Left renal cortex interstitium (tissue), 4 donors: ENCODE measurements around the gene GRM8. TPM values are rescaled to one million over a fixed set of nuclear protein-coding genes. Genes with fewer than 3 reads are reported as not detected.

ENCODE experiments used
- DNase-seq, 4 donors: peaks; one replicate each; pipeline ENCODE4 v3.0.0-alpha.2; 2013; ENCODE audit warnings: low read depth in 4 of 4, low spot score in 2 of 4, missing footprints in 1 of 4
- polyA plus RNA-seq, 4 donors: library from polyadenylated mRNA; unstranded; fragments of 120-200 nt; gene quantifications; one replicate each; pipeline ENCODE4 v1.2.1, GENCODE V29; 2013; ENCODE audit not compliant: insufficient read length in 4 of 4

Gene GRM8
- polyA plus RNA-seq, 4 donors, result 7.4 to 8.4 (median 7.7) TPM

DNA sequence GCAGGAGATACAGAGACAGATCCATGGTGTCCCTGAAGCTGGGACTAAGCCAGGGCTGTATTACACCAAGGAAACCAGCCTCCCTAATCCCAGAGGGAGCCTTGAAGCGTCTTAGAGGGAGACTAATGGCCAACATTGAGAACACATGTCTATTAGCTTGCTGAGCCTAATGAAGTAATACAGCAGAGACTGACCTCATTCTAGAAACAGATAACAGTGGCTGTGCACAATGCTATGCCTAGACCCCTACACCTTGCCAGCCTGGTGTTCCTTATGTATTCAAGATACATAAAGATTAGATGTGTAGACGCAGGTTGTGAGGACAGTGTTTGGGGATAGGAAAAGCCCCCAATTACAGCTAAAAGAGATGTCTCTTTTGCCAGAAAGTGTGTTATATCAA is 19.1 kb downstream of the GRM8 start:
- no peak for DNase-seq

DNA sequence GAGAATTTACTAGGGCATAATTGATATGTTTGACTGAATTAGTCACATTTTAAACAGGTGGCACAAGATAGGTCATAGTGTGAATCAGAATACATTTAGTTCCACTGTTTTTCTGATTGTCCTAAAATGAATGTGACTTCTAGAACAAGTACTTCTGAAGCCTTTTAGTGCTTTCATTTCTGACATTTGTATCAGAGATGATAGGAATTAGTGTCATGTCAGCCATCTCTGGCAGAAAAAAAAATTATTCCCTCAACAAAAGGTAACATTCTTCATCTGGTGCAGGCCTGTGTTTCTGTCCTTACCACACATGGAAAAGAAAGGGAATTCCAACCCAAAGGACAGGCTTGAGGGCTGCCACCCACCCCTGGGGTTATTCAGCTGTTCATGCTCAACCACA is 21.3 kb downstream of the GRM8 start:
- no peak for DNase-seq

DNA sequence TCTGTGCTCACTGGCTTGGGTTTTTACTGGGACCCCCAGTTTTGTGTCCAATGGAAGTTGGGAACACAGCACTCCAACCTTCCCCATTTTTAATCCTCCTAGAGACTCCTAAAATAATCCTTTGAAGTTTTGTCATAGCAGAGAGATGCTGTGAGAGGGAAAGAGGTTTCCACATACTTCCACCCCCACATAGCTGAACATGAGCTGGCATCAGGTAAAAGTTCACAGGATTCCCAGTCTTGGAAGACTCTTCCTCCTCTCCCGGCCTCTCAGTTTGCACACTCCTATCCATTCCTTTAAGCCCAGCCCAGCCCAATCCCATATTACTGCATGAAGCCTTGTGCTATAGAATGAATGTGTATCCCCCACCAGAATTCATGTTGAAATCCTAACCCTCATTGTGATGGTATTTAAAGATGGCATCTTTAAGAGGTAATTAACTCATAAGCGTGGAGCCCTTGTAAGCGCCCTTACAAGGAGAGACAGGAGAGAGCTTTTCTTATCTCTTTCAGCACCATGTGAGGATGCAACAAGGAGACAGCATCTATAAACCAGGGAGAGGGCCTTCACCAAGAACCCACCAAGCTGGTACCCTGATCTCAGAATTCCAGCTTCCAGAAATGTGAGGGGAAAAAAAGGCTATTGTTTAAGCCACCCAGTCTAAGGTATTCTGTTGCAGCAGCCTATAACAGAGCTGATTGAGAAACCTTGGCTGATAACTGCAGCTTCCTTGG is 22.4 kb downstream of the GRM8 start:
- DNase-seq, result no peak

DNA sequence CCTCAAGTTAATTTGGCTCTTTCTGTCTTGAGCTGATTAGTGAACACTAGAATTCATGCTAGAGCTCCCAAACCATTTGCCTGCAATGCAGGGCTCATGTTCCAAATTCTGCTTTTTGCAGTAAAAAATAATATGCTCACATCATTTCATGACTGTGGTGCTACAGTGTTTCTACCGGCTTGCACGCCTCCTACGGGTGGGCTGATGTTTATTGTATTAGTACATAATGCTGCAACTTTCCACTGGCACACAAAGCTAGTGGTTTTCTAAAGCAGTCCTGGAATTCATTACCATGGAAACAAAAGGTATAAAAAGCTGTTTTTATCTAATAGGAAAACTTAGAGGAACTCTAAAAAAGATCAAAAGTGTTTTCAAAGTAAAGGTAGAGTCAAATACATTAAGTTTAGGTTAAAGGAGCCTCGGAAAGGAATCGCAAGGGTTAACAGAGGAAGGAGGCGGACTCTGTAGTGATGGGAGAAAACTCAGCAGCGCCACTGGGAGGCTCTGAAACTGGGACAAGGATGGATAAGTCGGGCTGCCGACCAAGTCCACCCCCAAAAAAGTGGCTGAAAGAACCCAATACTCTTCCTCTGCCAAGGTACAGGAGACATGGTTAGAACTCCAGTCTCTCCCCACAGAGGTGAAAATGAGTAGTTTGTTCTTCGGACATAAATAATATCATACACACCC is 25.9 kb downstream of the GRM8 start:
- DNase-seq, result no peak

DNA sequence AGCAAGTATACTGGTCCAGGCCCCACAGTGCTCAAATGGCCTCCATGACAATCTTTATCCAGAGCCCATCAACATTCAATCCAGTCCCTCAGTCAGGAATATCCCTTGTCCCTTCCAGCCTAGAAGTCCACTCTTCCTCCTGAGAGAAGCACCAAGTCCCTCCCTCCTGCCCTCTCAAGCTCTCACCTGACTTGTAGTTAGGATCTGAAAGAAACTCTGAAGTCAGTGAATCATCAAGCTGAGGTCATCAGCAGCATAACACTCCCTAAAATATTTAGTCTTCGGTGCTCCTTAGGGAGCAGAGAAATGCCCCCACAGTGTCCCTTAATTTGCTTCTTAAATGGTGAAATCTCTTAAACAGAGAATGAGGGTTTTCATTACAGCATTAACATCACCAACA is 31.0 kb downstream of the GRM8 start:
- DNase-seq, result no peak

DNA sequence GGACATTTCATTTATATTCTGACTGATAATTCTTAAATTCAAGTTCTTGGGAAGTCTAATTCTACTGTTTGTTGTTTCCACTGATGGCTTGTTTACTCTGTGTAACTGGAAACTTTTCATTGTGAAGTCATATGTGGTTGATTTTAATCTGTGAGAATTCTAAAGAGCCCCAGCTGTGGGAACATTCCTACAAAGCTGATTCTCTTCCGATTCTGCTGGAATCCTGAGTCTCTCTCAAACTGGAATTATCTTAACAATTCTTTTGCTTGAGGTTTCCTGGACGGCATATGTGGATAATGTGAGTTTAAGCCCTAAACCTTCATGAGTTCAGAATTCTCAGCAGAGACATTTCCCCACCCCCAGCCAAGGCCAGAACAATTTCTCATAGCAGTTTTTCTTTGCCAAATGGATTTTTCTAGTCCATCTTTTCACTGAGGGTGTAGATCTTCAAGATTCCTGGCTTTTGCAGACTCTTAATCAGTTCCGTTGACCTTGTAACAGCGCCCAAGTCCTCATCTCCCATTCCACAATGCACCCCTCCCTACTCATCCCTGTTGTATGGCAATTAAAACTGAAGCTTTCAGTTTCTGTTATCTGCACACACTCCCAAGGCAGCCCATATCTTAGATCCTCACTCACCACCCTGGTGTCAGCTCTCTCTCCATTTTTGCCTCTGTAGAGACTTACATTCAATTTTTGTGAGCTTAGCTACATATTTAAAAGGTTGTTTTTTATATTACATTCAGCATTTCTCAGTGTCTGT is 37.6 kb downstream of the GRM8 start:
- DNase-seq, result no peak

DNA sequence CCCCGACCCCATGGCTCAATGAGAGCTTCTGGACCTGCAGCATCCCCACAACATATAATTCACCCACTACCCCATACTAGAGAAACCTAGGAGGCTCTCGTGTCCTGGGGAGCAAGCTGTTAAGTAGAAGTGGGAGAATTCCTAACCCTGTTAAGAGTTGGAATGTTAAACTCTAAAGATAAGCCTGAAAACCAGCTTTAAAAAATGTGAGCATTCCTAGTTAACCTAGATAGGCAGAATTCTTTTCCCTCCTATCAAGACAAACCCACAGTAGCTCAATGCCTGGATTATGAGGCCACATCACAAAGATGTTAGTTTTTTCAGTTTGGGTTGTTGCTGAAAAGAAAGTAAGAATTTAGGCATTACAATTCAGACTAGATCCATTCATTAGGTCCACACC is 42.9 kb downstream of the GRM8 start:
- no peak for DNase-seq

DNA sequence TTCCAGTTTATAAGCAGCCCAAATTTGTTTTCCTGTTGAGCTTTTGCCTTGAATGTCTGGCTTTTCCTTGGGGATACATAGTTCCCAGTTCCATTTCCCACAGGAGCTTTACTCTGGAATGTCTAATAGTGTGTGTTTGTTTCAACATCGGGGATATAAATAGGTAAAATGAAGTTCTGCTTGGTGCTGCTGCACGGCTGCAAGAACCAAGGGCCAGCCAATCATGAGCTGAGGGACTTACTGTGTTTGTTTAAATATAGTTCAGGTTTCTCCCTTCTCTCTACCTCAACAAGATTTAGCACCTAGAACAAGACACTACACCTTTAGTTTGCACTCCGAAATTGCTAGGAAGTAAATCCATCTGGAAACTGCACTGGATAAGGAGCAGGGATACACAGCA is 43.9 kb downstream of the GRM8 start:
- DNase-seq, result no peak

DNA sequence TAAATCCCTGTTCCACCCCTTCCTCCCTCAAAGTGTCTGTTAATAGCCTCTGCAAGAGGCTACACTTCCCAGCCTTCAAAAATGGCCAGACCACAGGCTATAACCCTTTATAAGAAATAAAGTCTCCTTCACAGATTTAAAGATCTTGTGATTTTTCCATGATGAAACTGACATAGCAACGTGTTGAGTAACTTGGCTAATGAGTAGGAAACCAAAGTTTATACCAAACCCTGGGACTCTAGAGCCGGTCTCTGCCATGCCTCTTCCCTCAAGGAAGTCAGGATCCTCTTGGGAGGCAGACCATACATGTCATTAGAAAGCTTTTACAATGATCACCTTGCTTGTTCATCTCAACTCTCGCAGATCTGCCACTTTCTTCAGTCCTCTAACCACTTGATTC is 44.4 kb downstream of the GRM8 start:
- no peak for DNase-seq

DNA sequence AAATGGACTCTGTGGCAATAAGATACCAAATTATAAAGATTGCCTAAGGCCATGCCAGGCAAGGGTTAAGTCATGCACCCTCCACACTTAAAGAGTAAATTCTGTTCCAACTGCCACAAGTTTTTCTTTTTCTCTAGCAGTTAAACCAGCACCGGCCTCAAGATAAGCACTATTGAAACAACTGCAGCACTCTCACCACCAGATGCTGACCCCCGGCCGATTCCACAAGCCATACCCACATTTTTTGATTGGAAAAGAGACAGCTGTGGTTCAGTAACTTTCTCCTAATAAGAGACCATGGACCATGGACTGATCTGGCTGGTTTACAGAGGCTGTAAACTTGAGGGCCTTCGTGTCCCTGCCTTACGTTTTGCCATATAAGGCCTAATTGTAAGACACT is 44.9 kb downstream of the GRM8 start:
- DNase-seq, result no peak

DNA sequence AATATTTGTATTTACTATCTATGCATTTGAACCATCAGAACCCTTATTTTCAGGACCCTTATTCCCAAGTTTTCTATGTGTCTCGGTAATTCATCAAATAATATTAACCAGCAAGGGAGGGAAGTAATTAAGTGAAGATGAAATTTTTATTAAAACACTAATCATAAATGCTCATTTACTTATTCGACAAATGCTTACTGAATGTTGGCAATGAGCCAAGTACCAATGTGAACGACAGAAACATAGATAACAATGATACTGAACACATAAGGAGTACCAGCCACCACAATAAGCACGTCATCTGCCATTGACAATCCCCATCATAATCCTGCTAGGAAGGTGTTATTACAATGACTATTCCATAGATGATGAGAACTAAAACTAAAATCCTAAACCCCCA is 45.5 kb downstream of the GRM8 start:
- no peak for DNase-seq

DNA sequence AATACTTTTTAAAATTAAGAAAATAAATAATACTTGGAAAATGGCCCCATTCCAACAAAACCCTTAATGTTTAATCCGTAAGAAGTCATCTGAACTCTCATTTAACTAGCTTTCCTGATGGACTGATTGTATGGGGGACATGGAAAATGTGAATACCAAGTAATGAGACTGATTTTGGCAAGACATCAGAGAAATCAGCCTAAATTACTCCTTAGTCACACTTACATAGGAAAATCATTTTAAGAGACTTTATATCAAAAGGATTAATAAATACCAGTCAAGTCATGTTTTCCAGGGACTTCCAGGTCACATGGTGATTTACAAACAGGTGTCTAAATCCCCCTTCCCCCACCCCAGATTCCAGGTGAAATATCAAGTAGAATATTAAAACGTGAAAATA is 58.2 kb downstream of the GRM8 start:
- DNase-seq, result peak in 1 of 4 donors; percentile 12

DNA sequence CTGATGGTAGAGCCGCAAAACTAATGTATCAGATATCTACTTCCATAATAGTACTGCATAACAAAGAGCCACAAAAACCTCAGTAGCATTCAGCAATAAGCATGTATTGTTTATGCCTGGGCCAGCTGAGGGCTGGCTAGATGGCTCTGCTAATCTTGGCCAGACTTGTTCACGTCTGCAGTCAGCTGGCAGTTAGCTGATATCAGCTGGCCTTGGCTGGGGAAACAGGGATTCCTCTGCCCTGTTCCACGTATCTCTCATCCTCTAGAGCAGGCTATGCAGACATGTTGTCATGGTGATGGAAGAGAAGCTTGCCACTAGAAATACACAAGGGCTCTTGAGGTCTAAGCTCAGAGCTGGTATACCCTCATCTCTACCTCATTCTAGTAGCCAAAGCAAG is 62.9 kb downstream of the GRM8 start:
- no peak for DNase-seq

DNA sequence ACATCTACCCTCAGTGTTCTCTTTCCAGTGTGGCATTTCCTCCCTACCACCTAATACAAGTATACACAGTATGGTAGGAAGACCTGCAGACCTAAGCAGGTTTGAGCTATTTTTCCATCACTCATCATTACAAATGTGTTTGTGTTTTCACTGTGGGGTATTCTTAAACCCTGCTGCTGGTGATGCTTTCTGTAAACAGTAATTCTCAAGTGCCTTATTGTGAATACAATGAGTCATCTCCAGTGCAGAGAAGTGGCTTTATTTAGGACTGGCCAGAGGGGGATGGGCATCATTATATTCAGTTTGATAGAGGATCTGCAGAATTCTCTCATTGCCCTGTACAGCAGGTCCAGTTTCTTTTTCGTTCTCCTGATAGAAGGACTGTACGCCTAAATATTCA is 63.7 kb downstream of the GRM8 start:
- DNase-seq, result no peak

DNA sequence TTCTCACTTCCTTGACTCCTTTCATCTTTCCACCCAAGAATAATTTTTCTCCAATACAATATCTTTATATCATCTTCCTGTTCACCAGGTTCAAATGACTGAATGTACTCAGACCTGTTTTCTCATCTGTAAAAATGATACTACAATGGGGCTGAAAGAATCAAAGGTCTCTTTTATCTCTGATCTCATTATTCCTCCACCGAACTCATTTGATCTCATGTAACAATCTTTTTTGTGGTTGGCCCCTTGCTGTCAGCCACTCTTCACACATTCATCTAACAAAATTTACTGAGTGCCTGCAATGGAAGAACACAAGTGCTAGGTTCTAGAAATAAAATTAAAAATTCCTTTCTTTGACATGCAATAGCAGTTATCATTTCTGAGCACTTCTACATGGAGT is 65.0 kb downstream of the GRM8 start:
- no peak for DNase-seq

DNA sequence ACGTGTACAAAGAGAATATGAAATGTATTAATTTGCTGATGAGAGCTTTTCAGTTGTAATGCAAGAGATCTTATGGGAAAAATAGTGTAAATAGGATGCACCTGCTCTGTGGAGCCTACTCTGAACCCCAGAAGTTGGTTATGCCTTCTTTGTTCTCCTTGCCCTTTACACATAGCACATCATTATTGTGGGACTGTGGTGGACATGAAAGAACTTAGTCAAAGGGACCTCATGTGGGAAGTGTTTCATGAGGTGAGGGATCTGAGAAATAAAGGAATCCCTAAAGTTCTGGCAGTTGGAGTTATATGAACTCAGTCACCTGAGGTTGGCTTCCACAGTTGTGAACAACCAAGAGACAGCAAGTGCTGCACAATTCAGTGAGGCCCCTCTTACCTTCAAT is 66.1 kb downstream of the GRM8 start:
- no peak for DNase-seq

DNA sequence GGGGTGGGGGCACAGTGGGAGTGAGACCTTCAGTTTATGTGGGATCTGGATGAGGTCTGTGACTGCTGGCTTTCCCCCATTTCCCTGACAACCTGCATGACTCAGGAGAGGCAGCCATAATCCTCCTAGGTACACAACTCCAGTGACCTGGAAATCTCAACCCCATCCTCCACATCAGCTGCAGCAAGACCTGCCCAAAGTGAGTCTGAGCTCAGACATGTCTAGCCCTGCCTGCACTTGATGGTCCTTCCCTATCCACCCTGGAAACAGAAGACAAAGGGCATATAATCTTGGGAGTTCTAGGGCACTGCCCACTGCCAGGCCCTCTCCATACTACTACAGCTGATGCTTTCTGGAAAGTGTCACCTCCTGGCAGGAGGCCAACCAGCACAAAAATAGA is 75.6 kb downstream of the GRM8 start:
- DNase-seq, result no peak

DNA sequence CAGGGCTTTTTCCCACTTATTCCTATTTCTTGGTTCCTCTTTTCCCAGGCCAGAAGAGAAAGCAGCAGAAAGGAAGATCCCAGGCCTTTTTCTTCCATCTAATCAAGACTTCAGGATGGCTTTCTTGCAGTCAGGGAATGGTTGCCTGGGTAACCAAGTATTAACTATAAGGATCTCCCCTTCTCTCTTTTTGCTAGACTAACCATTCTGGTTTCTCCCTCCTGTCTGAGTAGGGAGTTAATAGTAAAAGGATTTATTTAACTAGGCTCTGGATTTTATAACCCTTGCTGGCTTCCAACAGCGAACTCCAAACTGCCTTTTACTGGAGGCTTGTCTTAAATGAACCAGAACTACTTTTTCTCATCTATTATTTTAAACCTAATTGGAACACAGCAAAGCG is 90.4 kb downstream of the GRM8 start:
- DNase-seq, result no peak

DNA sequence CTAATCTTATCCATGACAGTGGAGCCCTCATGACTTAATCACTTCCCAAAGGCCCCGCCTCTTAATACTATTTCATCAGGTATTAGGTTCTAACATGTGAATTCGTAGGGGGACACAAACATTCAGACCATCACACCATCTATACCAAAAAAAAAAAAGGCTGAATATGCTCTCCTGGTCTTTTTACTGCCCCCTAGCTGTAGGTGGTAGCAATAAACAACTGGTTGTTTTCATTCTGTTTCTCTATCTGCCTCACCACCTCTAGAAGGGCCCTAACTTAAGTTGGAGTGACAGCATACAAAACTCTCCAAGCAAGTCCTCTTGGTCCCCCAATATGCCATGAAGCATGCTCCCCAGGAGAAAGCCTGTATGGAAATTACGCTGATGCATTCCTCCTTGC is 94.1 kb downstream of the GRM8 start:
- no peak for DNase-seq

DNA sequence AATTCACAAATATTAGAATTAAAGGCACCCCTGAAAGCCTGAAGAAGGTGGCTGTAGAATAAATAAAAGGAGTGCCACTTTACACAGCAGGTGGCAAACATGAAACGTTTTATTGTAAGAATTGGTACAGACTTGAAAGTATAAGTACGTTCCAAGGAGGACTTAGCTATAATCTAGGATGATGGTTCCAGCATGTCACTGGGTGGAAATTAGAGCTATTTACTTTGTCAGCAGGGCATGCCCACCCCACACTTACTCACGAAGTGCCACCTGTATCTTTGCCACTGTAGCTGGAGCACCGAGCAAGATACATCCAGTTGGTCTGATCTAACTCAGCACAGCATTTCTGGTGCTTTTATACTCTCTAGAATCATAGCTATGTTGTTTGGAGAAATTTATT is 97.8 kb downstream of the GRM8 start:
- no peak for DNase-seq

DNA sequence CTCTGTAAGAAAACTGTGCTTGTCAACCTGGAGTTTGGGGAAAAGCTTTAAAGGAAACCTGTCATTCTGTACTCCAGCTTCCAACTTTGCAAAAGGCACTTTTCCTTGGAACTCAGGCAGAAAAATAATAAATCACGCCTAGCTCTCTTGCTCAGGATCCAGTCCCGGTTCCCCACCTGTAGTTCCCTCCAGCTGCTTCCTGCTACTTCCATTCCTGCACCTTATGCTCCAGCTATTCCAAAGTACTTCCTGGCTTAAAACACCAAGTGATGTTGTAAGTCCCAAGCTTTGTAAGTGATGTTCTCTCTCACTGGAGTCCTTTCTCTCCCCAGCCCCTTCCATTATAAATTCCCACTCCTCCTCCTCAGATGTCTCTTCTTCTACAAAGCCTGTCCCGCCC is 98.6 kb downstream of the GRM8 start:
- DNase-seq, result no peak

DNA sequence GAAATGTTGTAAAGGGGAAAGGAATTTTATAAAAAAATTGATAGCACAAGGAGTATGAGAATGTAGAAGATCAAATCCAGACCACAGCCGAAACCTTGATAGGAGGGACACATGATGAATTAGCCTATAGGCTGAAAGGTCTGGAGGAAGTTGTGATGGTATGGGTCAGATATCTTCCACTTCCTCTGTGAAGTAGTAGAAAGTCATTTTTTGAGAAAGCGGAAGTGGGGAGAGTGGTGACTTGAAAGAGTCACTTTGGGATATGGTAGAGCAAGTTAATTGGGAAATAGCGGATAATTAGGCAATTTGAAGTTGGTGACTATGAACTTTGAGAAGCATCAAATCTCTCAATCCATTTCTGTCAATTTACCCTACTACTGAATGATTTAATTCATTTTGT is 99.4 kb downstream of the GRM8 start:
- DNase-seq, result no peak
